Amygdala (tissue), 56 donors: ENCODE data around the gene PLPP2.

Experiments used
- DNase-seq, 56 donors: peaks; one replicate each; lab custom pipeline; 2025; lab: John Stamatoyannopoulos, UW

PLPP2 gene

DNA sequence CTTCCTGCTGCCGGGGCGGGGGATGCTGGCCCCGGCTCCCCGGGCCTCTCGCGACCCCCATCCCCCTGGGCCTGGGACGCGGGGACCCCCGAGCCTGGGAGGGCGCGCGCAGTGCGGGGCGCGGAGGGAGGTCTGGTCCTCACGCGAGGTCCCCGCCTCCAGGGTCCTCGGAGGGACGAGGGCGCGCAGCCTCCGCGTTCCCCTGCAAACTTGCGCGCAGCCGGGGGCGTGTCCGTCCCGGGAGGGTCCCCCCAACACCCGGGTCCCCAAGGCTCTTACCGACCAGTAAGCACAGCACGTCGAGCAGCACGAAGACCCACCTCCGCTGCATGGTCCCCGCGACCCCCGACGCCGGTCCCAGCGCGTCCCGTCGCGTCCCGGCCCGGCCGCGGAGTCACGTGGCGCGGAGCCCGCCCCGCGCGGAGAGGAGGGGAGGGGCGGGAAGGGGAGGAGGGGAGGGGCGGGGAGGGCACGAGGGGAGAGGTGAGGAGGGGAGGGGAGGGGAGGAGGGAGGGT, at the start of gene PLPP2:
Gene PLPP2, minus strand, starts transcription at position 398 of the 516 bp plus-strand sequence. Its CDS starts 67 bp downstream, at position 331.
- DNase-seq: peak in 28 of 56 donors; percentile 8 to 70 (median 32)

DNA sequence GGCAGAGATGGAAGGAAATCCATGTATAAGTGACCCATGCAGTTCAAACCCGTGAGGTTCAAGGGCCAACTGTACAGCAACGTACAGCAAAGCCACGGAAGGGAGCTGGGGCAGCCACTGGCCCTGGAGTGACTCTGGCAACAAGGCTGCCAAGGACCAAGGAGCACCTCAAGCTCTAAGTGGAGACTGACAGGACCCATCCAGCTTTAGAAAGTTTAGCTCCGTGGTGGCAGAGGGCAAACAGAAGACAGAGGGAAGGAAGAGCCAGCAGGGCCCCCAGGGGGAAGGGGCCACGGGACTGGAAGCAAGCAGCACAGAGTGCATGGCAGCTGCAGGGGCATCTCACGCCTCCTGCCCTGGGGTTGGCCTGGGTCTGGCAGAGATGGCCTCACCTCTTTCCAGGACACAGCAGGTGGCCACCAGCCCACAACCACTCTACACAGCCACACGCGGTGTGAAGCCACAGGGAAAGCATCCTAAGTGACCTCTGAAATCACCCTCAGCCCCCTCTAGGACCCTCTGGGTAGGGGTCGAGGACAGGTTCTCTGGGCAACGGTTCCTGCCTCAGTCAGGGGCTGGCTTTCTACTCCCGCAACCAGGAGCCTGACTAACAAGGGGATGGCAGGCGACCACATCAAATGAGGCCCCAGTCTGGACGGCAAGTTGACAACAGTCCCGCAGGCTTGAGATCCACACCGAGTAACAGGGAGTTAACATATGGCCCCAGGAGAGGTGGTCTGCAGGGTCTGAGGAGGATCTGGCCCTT, 49.6 kb upstream of the PLPP2 start:
- no peak for DNase-seq

DNA sequence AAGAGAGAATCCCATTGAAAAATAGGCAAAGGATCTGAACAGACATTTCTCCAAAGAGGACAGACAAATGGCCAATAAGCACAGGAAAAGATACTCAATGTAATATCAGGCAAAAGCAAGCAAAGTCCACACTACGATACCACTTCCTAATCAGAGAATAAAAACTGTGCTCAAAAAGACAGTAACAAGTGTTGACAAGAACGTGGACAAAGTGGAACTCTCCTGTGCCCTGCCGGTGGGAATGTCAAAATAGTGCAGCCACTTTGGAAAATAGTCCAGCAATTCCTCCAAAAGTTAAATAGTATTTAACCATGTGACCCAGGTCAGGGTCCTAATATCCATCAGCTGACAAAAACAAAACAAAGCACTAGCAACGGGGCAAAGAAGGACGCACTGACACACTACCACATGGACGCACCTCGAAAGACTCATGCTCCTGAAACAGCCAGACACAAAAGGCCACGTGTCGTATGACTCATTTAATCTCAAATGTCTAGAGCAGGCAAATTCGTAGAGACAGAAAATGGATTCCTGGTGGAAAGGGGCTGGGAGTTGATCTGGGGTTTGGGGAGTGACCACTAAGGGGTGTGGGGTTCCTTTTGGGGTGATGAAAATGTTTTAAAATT, 48.2 kb upstream of the PLPP2 start:
- DNase-seq: no peak

DNA sequence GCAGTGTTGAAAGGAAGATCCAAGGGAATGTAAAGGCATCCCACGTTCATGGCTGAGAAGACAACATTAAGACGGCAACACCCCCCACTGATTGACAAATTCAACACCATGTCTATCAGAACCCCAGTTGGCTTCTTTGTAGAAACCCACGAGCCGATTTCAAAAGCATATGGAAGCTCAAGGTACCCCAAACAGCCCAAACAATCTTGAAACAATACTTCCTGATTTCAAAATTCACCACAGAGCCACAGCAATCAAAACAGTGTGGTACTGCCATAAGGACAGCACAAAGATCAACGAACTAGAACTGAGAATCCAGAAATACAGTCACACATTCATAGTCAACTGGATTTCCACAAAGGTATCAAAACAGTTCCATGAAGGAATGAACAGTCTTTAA, 47.2 kb upstream of the PLPP2 start:
- no peak for DNase-seq

DNA sequence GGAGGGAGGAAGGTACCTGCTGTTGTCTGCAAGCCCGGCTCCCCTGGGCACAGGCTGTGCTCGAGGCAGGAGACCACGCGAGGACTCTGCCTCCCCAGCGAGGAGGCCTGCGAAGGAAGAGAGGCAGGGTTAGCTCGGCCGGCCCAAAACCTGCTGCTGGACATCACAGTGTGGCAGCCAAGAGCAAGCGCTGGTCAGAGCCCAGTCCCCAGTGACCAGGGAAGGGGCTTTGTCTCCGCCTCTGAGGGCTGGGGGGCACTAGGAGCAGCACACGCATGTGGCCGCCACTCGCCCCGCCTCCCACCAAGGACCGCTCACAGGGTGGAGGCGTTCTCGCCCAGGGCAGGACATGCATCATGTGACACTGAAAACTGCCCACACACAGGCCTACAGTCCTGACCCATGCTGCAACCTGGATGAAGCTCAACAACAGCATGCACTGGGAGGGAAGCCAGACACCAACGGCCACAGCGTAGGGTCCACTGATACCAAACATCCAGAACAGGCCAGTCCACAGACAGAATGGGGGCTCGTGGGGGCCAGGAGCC, 44.9 kb upstream of the PLPP2 start:
- no peak for DNase-seq

DNA sequence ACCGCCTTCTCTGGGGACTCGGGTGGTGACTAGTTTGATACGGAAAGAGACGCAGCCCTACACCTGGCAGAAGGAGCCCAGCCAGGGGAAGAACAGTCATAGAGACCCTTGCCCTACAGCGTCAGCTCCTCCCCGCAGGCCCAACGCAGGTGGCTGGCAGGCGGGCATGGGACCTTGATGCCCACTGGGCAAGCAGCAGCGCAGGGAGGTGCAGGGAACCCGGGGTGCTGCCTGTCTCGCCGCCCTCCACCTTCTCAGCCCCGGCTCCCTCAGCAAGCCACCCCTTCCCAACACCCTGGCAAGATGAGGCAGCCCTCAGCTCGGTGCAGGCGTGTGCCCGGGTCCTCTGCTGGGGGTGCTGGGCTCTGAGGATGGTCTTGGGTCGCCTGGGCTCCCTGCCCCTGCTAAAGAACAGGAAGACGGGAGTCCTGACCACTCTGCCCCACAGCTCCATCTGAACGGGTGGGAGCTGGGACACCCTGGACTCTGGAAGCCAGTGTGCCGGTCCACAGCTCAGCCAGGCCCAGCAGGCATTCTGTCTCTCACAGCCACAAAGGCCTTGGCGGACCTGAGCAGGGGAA, 44.4 kb upstream of the PLPP2 start:
- DNase-seq: no peak

DNA sequence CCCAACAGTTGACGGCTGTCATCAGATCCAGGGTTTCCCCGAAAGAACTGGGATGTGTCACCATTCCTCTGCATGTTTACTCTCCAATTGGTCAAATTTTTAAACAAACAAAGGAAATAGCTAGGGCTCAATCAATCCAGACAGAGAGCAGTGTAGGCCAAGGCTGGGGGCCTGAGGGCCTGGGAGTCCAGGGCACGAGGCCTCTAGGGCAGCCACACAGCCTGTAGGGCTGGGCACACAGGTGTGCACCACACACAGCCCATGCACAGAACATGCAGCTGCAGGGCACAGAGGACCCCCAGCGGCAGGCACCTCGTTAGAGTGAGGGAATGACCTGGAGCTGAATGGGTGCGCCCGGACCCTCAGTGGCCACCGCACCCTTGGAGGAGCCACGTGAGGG, 43.9 kb upstream of the PLPP2 start:
- DNase-seq: no peak

DNA sequence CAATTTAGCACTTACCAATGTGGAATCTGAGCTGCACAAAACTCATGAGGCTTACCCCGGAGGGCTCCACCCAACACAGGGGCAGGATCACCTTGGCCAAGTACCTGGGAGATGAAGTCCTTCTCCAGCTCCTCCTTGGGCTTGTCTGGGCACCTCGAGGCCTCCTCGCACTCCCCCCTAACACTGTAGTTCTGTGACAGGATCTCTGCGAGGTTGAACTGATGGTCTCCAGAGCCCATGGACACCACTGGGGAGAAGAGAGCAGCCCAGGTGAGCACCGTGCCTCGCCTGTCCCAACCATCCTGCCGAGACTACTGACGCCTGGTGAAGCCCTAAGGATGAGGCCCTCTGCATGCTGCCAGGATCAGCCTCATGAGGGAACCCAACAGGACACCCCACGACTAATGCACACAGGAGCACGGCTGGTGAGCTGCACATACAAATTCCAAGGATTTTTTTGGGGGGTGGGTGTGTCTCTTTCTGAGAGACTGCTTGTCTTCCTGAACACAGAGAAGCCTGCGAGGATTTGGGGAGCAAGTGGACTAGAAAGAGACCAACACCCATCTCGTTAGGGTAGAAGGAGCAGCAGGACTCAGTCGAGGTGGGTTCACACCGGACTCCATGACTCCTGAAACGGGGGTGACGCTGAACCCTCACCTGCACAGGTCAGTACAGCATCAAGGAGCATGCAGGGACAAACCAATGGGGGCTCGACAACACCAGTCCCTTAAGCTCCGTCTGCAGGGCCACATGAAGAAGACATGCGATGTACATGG, 43.3 kb upstream of the PLPP2 start:
- DNase-seq: no peak

DNA sequence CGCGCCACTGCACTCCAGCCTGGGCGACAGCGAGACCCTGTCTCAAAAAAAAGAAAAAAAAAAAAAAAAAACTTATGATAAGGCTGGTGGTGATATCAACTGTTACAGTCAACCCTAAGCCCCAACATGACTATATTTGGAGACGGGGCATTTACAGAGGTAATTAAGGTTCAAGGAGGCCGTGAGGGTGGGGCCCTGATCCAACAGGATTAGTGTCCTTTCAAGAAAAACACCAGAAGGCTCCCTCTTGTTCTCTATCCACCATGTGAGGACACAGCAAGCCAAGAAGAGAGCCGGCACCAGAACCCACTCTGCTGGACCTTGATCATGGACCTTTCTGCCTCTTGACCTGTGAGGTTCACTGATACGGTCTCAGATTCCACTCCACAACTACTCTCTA, 39.3 kb upstream of the PLPP2 start:
- no peak for DNase-seq

DNA sequence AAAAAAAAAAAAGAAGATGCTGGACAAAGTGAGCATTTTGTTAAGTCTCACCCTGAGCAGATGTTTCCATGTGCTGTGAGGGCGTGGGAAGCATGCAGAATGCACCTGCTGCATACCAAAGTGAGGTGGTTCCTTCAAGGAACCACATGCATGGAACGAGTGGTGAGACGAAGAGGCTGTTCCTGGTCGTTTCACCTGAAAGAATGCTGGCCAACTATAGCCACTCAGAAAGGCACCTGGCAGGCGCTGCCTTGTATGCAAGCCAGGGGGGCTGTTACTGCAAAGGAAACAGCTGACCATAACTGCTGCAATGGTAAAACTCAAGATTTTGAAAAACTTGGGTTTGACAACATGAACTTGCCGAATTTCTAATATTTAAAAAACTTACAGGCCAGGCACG, 38.7 kb upstream of the PLPP2 start:
- DNase-seq: no peak

DNA sequence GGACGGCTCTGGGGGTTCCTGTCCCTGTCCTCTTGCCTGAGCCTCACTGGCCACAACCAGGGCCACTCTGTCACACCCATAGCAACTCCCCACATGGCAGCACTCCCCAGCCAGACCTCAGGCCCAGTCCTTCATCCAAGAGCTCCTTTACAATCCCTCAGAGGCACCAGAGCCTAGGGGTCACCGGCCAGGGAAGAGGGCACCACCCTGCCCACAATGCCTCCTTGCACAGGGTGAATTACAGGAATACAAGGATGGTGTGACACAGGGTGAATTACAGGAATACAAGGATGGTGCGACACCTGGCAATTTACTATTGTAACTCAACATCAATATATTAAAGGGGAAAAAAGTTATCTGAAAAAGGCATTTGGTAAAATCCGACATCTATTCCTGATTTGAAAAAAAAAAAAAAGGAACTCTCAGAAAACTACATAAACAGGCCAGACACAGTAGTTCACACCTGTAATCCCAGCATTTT, 36.9 kb upstream of the PLPP2 start:
- DNase-seq: no peak

DNA sequence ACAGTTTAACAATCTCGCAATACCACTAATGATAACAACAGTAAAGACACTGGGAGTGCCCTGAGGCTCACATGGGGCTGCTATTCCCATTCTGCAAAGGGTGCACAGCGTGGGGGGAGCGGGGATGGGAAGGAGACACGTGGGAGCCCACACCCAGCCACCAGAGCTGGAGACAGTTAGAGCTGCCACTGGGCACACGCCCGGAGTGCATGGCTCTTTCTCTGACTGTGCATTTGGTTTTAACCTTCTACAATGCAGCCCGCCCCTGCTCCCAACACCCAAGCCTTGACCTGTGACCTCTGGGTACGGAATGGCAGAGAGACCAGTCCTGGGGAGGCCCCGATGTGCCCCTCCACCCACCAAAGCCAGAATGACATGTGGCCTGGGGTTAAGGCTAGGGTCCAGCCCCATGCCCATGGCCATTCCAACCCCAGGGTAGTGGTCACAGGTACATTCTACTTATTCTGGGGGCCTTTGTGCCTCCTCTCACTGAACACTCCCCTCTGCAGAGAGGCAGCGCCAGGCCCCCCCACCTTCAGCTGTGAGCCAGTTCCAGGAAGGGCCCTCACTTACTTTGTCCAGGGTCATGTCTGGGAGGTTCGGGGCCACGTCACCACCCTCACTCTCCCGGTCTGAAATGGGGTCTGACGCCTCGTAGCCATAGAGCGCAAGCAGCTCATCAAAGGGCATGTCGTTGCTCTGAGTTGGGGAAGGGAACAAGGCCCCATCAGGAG, 36.3 kb upstream of the PLPP2 start:
- no peak for DNase-seq

DNA sequence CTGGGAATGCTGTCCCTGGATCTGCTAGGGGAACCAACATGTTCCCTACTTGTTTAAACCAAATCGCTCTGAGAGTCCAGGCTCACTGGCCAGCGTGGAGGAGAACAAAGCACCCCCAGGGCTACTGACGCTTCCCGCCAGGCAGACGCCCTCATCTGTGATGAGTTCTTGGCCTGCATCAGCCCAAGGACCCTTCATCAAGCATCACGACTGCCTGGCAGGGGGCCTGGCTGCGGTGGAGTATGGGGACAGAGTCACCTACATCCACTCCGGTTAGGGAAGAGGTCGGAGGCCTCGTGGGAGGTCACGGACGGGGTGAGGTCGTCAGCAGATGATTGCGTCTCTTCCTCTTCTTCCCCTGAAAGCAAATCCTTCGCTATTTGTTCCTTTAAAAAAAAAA, 35.7 kb upstream of the PLPP2 start:
- no peak for DNase-seq

DNA sequence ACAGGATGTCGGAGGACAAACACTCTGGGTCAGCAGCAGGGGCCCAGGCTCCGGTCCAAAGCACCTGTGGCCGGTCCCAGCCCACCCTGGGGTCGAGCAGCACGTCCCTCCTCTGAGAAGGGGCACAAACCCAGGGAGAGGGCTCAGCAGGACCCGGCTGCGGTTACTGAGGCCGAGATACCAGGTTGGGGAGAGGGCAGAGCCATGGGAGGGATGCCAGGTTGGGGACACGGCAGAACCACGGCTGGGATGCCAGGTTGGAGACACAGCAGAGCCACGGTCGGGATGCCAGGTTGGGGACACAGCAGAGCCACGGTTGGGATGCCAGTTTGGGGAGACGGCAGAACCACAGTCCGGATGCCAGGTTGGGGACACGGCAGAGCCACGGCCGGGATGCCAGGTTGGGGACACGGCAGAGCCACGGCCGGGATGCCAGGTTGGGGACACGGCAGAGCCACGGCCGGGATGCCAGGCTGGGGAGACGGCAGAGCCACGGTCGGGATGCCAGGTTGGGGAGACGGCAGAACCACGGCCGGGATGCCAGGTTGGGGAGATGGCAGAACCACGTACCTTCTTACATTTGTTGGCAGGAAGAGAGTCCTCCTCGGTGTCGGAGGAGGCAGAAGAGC, 34.8 kb upstream of the PLPP2 start:
- DNase-seq: no peak

DNA sequence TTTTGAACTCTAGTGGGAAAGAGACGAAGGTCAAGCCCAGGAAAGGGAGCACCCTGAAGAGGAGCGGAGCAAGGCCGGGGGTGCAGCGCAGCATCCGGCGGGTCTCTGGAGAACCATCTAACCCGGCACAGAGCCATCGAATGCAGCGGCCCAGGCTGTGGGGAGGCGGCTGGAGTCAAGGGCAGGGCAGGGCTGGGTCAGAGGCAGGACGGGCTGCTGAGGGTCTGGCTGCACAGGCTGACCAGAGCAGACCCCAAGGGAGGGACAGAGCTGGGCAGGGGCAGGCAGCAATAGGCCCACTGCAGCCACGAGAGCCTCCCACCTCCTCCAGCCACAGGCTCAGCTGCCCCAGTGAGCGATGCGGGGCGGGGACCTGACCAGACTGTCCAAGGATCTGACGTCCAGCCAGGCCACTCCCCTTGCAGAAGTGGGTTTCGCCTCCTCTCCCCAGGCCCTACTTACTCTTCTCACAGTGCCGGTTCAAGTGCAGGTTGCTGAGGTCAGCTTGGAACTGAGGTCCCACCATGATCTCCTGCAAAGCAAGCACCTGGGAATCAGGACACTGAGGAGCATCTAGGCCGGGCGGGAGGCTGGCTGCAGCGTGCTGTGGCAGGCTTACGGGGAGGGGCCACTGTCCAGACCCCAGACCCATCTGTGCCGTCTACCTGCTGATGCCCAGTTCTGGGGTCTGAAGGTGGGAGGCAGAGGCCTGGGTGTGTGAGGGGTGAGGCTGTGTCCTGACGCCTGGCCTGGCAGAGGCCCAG, 34.2 kb upstream of the PLPP2 start:
- DNase-seq: no peak

DNA sequence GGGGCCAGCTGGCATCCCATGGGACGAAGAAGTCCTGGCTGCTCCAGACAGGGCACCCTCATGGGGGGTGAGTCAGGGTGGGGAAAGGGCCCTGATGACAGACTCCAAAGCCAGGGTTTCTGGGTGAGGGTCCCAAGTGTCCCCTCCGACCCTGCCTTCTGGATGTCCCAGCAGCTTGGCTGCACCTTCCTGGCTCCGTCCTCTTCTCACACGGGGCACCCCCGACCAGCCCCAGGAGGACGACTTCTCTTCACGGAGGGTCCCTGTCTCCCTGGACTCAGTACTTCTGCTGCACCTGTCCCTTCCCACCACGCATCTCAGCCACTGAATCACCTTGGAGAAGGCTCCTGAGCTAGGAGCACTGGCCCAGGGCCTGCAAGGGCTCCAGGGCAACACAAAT, 33.5 kb upstream of the PLPP2 start:
- DNase-seq: no peak

DNA sequence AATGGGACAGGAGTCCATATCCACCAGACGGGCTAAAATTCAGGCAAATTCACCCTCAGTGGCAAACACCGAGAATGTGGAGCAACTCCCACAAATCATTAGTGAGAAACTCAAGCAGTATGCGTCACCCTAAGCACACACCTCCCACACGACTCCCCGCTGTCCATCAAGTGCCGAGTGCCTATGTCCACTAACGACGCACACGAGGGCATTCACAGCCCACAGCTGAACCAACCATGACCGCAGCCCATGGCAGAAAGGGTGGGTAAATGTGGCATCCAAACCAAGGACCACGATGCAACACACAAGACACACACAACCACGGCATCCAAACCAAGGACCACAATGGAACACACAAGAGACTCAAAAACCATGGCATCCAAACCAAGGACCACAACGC, 31.4 kb upstream of the PLPP2 start:
- DNase-seq: no peak

DNA sequence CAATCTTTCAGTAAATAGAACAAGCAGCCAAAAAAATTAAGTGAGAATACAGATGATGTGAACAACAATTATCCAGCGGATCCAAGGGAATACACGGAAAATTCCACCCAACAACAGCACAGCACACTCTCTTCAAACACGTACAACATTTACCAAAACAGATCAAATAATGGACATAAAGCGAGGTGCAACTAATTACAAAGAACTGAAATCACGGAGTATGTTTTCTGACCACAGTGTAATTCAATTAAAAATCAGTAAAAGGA, 27.2 kb upstream of the PLPP2 start:
- no peak for DNase-seq
